SK-N-MC (cell line): Measurements from ENCODE around the gene PRIMPOL.

Source experiments
- EZH2 ChIP-seq: fragments of 200-600 bp; sonication (generic); IDR thresholded peaks from one replicate; pipeline ENCODE4 v1.6.1; 2017; ENCODE audit warnings: antibody characterized with exemption
- FOXP2 ChIP-seq: optimal IDR thresholded peaks from 2 replicates; pipeline ENCODE3; 2011; ENCODE audit warnings: mild to moderate bottlenecking, moderate library complexity; ENCODE audit not compliant: insufficient read depth; ENCODE audit errors: extremely low read length, control extremely low read depth
- POLR2AphosphoS5 ChIP-seq: IDR thresholded peaks from 2 replicates; pipeline ENCODE4 v1.6.1; 2012; ENCODE audit warnings: mild to moderate bottlenecking, low read depth, low read length, borderline replicate concordance

GRCh38 chr4:184616633-184617551 lies 32.6 kb upstream of the PRIMPOL start:
- TF ChIP-seq EZH2 = no peak
- no peak for TF ChIP-seq POLR2AphosphoS5
- no peak for TF ChIP-seq FOXP2
